Tibial nerve (tissue), 3 donors: Measurements from ENCODE around the gene NEMP1.

Experiments
- POLR2A ChIP-seq, 2 donors: fragments of 450-650 bp; IDR thresholded peaks; one replicate each; pipeline ENCODE4 v1.6.1; 2017; ENCODE audit warnings: antibody characterized with exemption in 2 of 2, mild to moderate bottlenecking in 2 of 2, moderate library complexity in 2 of 2
- TF ChIP-seq, protein P1 (sequence below), 5 experiments: fragments of 200-600 bp in 3 of 5; fragments of 450-650 bp in 2 of 5; sonication (generic) in 3 of 5; IDR thresholded peaks; one replicate each; pipeline ENCODE4 v1.5.1; 2016 to 2019; ENCODE audit warnings: antibody characterized with exemption in 5 of 5, mild to moderate bottlenecking in 3 of 5, moderate library complexity in 2 of 5

GRCh38 chr12:57111031-57111734, 32.6 kb upstream of the NEMP1 start, which contains the start of gene STAT6:
- TF ChIP-seq, protein P1, sequence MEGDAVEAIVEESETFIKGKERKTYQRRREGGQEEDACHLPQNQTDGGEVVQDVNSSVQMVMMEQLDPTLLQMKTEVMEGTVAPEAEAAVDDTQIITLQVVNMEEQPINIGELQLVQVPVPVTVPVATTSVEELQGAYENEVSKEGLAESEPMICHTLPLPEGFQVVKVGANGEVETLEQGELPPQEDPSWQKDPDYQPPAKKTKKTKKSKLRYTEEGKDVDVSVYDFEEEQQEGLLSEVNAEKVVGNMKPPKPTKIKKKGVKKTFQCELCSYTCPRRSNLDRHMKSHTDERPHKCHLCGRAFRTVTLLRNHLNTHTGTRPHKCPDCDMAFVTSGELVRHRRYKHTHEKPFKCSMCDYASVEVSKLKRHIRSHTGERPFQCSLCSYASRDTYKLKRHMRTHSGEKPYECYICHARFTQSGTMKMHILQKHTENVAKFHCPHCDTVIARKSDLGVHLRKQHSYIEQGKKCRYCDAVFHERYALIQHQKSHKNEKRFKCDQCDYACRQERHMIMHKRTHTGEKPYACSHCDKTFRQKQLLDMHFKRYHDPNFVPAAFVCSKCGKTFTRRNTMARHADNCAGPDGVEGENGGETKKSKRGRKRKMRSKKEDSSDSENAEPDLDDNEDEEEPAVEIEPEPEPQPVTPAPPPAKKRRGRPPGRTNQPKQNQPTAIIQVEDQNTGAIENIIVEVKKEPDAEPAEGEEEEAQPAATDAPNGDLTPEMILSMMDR (IDR thresholded peaks at IDR 0.05) = peak in 2 of 5 experiments; percentile 13 to 43
- peak; percentile 15 to 79 for TF ChIP-seq POLR2A (IDR thresholded peaks at IDR 0.05)
